Motor neuron (in vitro differentiated cells): ENCODE data around the gene SLC6A7. TPM values are rescaled to one million over a fixed set of nuclear protein-coding genes. Genes with fewer than 3 reads are reported as not detected.
A peak's percentile ranks its signal among the peaks of the same experiment; 100 is the strongest.

Source experiments
- ATAC-seq, 8 experiments: fragments of 200-7000 bp; cut with Tn5 transposase; replicated peaks in 6 of 8; 2 replicates each; pipeline ENCODE4 v1.8.0; 2021; ENCODE audit warnings: mild to moderate bottlenecking in 8 of 8, moderate library complexity in 8 of 8
- H3K27ac ChIP-seq, 2 donors: fragments of 250-450 bp; sonication (Bioruptor Pico); 2 replicates each; pipeline ENCODE4 v1.9.0; 2021; ENCODE audit warnings: antibody characterized with exemption in 2 of 2, mild to moderate bottlenecking in 2 of 2, moderate library complexity in 1 of 2
- H3K4me1 ChIP-seq, 2 donors: fragments of 250-450 bp; sonication (Bioruptor Pico); replicated peaks in 1 of 2; 2 replicates each; pipeline ENCODE4 v1.6.1; 2021; ENCODE audit warnings: antibody characterized with exemption in 2 of 2, mild to moderate bottlenecking in 2 of 2, moderate library complexity in 1 of 2
- H3K4me3 ChIP-seq, 5 donors: fragments of 250-450 bp; sonication (Bioruptor Pico); 2 replicates each; pipeline ENCODE4 v1.9.0; 2021; ENCODE audit warnings: antibody characterized with exemption in 5 of 5, mild to moderate bottlenecking in 5 of 5, moderate library complexity in 4 of 5
- WGBS, 10 experiments: fragments of 450-650 bp; shearing (Covaris generic); methylation state at CpG; one replicate each; pipeline ENCODE4 v1.0.0; 2022; 5-methylcytosine and 5-hydroxymethylcytosine counted together
- in situ Hi-C, 9 experiments: fragments of 400-800 bp; cut with MboI; loops; one replicate each; pipeline ENCODE4 v1.15.0; 2021; ENCODE audit warnings: low sequenced_read_pairs in 9 of 9, low pct_unique_long_range_greater_than_20kb in 2 of 9; ENCODE audit not compliant: unreplicated experiment in 9 of 9
- total RNA-seq, 8 experiments: library from RNA; unstranded; fragments of 300-600 nt; gene quantifications; 2 replicates each; pipeline versions ENCODE4 v1.2.3 to v1.2.4, GENCODE V29; 2022

Gene SLC6A7
- total RNA-seq, 8 experiments from 2014 or later = 0.07 to 1.9 (median 0.14) TPM; not detected in 1

- H3K4me3 ChIP-seq = no peak overlapping the region
- in situ Hi-C loops = loop anchor here in 1 of 9 experiments (25.0 kb wide), 1 partner anchor 179 kb away; no protein-coding TSS in a partner anchor
- peaks cover 7 to 33% of the 10 kb centered on the region in 2 donors for H3K4me1 ChIP-seq
- H3K27ac ChIP-seq = no peak overlapping the region
- ATAC-seq = peak in 1 of 8 experiments; percentile 10
- 0 to 97% (median 60%) methylated on average over 1 to 9 of the region's 12 CpGs; no CpG with 5 or more reads in 3 of the 10 experiments for WGBS, 10 experiments
These were observed 31.5 kb upstream of the SLC6A7 start for GRCh38 chr5:150158170-150158949.

GRCh38 chr5:150159031-150159430 is 30.8 kb upstream of the SLC6A7 start:
- no peak overlapping the region for H3K27ac ChIP-seq
- in situ Hi-C loops = loop anchor here in 1 of 9 experiments (25.0 kb wide), 1 partner anchor 178 kb away; no protein-coding TSS in a partner anchor
- H3K4me1 ChIP-seq = peaks cover 7 to 33% of the 10 kb centered on the region in 2 donors
- H3K4me3 ChIP-seq = no peak overlapping the region
- ATAC-seq = no peak
- WGBS, 10 experiments = 40 to 100% (median 100%) methylated on average over 1 to 2 of the region's 6 CpGs; no CpG with 5 or more reads in 5 of the 10 experiments

GRCh38 chr5:150159741-150160179 is 30.1 kb upstream of the SLC6A7 start:
- Histone ChIP-seq H3K4me3 (no peak overlapping the region), H3K4me1 (peaks cover 7 to 31% of the 10 kb centered on the region in 2 donors), H3K27ac (no peak overlapping the region)
- ATAC-seq = peak in 4 of 8 experiments; percentile 16 to 53 (median 48)
- in situ Hi-C loops = loop anchor here in 1 of 9 experiments (5.0 to 25.0 kb wide), 2 partner anchors 58 to 178 kb away; no protein-coding TSS in a partner anchor
- WGBS, 10 experiments = 0 to 80% (median 30%) methylated on average over 1 of the region's 9 CpGs; no CpG with 5 or more reads in 6 of the 10 experiments

GRCh38 chr5:150160448-150161081 is 29.3 kb upstream of the SLC6A7 start:
- Histone ChIP-seq H3K4me3 (no peak overlapping the region), H3K4me1 (peaks cover 13 to 31% of the 10 kb centered on the region in 2 donors), H3K27ac (no peak overlapping the region)
- no peak for ATAC-seq
- in situ Hi-C loops = loop anchor here in 1 of 9 experiments (5.0 to 25.0 kb wide), 2 partner anchors 57 to 177 kb away; no protein-coding TSS in a partner anchor
- 17 to 100% (median 70%) methylated on average over 1 to 4 of the region's 5 CpGs; no CpG with 5 or more reads in 2 of the 10 experiments for WGBS, 10 experiments

- 10 to 73% (median 16%) methylated on average over 2 to 10 of the region's 14 CpGs; no CpG with 5 or more reads in 2 of the 10 experiments for WGBS, 10 experiments
- in situ Hi-C loops = loop anchor here in 1 of 9 experiments (5.0 to 25.0 kb wide), 2 partner anchors 56 to 176 kb away; no protein-coding TSS in a partner anchor
- H3K4me3 ChIP-seq = no peak overlapping the region
- H3K4me1 ChIP-seq = peaks cover 22 to 32% of the 10 kb centered on the region in 2 donors
- peak; percentile 60 to 87 (median 74) for ATAC-seq
- H3K27ac ChIP-seq = no peak overlapping the region
These were observed 28.4 kb upstream of the SLC6A7 start for GRCh38 chr5:150161242-150162141.

GRCh38 chr5:150162142-150162513 is 27.7 kb upstream of the SLC6A7 start:
- H3K27ac ChIP-seq = no peak overlapping the region
- no peak overlapping the region for H3K4me3 ChIP-seq
- ATAC-seq = peak in 2 of 8 experiments; percentile 3 to 16
- WGBS, 10 experiments = no CpG with 5 or more reads among the region's 3 CpGs
- H3K4me1 ChIP-seq = peaks cover 23 to 34% of the 10 kb centered on the region in 2 donors
- in situ Hi-C loops = loop anchor here in 1 of 9 experiments (5.0 to 25.0 kb wide), 2 partner anchors 55 to 175 kb away; no protein-coding TSS in a partner anchor

GRCh38 chr5:150163035-150163434 is 26.8 kb upstream of the SLC6A7 start:
- Histone ChIP-seq H3K4me3 (no peak overlapping the region), H3K27ac (no peak overlapping the region), H3K4me1 (peaks cover 27 to 39% of the 10 kb centered on the region in 2 donors)
- in situ Hi-C loops = loop anchor here in 1 of 9 experiments (5.0 to 25.0 kb wide), 2 partner anchors 54 to 174 kb away; no protein-coding TSS in a partner anchor
- 0 to 100% (median 85%) methylated on average over 1 to 3 of the region's 3 CpGs; no CpG with 5 or more reads in 2 of the 10 experiments for WGBS, 10 experiments
- no peak for ATAC-seq

- 10 to 90% (median 36%) methylated on average over 2 to 5 of the region's 13 CpGs; no CpG with 5 or more reads in 5 of the 10 experiments for WGBS, 10 experiments
- H3K4me1 ChIP-seq = peaks cover 27 to 38% of the 10 kb centered on the region in 2 donors
- no peak overlapping the region for H3K4me3 ChIP-seq
- ATAC-seq = peak in 2 of 8 experiments; percentile 3 to 5
- no peak overlapping the region for H3K27ac ChIP-seq
- in situ Hi-C loops = loop anchor here in 1 of 9 experiments (5.0 to 25.0 kb wide), 2 partner anchors 54 to 174 kb away; no protein-coding TSS in a partner anchor
These were observed 26.3 kb upstream of the SLC6A7 start for GRCh38 chr5:150163547-150164059.

GRCh38 chr5:150164211-150164980 is 25.5 kb upstream of the SLC6A7 start:
- peak in 1 of 8 experiments; percentile 27 for ATAC-seq
- WGBS, 10 experiments = 0 to 80% (median 65%) methylated on average over 1 to 5 of the region's 6 CpGs; no CpG with 5 or more reads in 3 of the 10 experiments
- H3K4me1 ChIP-seq = peaks cover 27 to 38% of the 10 kb centered on the region in 2 donors
- no peak overlapping the region for H3K27ac ChIP-seq
- in situ Hi-C loops = loop anchor here in 1 of 9 experiments (5.0 to 25.0 kb wide), 2 partner anchors 53 to 173 kb away; no protein-coding TSS in a partner anchor
- H3K4me3 ChIP-seq = no peak overlapping the region

GRCh38 chr5:150166037-150166649 is 23.7 kb upstream of the SLC6A7 start:
- H3K27ac ChIP-seq = no peak overlapping the region
- WGBS, 10 experiments = 20 to 80% (median 34%) methylated on average over 1 to 7 of the region's 27 CpGs; no CpG with 5 or more reads in 5 of the 10 experiments
- H3K4me1 ChIP-seq = peaks cover 20 to 27% of the 10 kb centered on the region in 2 donors
- ATAC-seq = peak in 3 of 8 experiments; percentile 3 to 52 (median 6)
- in situ Hi-C loops = loop anchor here in 1 of 9 experiments (25.0 kb wide), 1 partner anchor 171 kb away; no protein-coding TSS in a partner anchor
- no peak overlapping the region for H3K4me3 ChIP-seq
